ENCODE data around the gene FAIM2.
"Not testable (repeated sequence)": the region's sequence is repeated elsewhere in the genome, so short reads cannot be mapped to it uniquely, and the experiment has no call there.

FAIM2 gene

GRCh38 chr12:49860921-49861320 is 42.8 kb downstream of the FAIM2 start:
- DNase-seq = not testable (repeated sequence)

- not testable (repeated sequence) for DNase-seq
Observed at GRCh38 chr12:49855890-49856289, 47.8 kb downstream of the FAIM2 start.

- DNase-seq = no peak
Observed at GRCh38 chr12:49854976-49855375, 48.7 kb downstream of the FAIM2 start.

GRCh38 chr12:49853671-49854070 is 50.0 kb downstream of the FAIM2 start:
- DNase-seq = no peak

GRCh38 chr12:49847161-49847560 is 56.5 kb downstream of the FAIM2 start:
- no peak for DNase-seq

GRCh38 chr12:49846032-49846431 is 57.7 kb downstream of the FAIM2 start:
- DNase-seq = no peak

GRCh38 chr12:49843876-49844437 is 59.7 kb downstream of the FAIM2 start:
- DNase-seq = no peak

GRCh38 chr12:49843411-49843810 is 60.3 kb downstream of the FAIM2 start:
- no peak for DNase-seq

GRCh38 chr12:49842519-49843352 is 61.0 kb downstream of the FAIM2 start, which contains the start of gene BCDIN3D:
Gene BCDIN3D (minus strand): TSS chr12:49843106. CDS start chr12:49843087, 19 bp downstream.
- peak; percentile 88 for DNase-seq

- DNase-seq = no peak
Observed at GRCh38 chr12:49838973-49839633, 64.6 kb downstream of the FAIM2 start.

- DNase-seq = no peak
Observed at GRCh38 chr12:49832836-49833421, 70.8 kb downstream of the FAIM2 start.

GRCh38 chr12:49831717-49832116 is 72.0 kb downstream of the FAIM2 start:
- DNase-seq = no peak

GRCh38 chr12:49828133-49829091 is 75.3 kb downstream of the FAIM2 start, which contains the start of gene NCKAP5L:
Gene NCKAP5L (minus strand): TSS chr12:49828413. CDS start chr12:49804044, 24,369 bp downstream.
- peak; percentile 92 for DNase-seq

- peak; percentile 28 for DNase-seq
Observed at GRCh38 chr12:49827401-49828099, 76.2 kb downstream of the FAIM2 start.

- DNase-seq = no peak
Observed at GRCh38 chr12:49827051-49827400, 76.7 kb downstream of the FAIM2 start.

GRCh38 chr12:49825971-49826421 is 77.7 kb downstream of the FAIM2 start:
- no peak for DNase-seq

GRCh38 chr12:49825360-49825970 is 78.2 kb downstream of the FAIM2 start:
- no peak for DNase-seq

- no peak for DNase-seq
Observed at GRCh38 chr12:49824895-49825294, 78.8 kb downstream of the FAIM2 start.

GRCh38 chr12:49824416-49824815 is 79.3 kb downstream of the FAIM2 start:
- no peak for DNase-seq

GRCh38 chr12:49823951-49824350 is 79.7 kb downstream of the FAIM2 start:
- no peak for DNase-seq

GRCh38 chr12:49823350-49823749 is 80.3 kb downstream of the FAIM2 start:
- no peak for DNase-seq
